GM12878 (cell line): ENCODE results near the gene HMGB1. TPM values are rescaled to one million over a fixed set of nuclear protein-coding genes. Genes with fewer than 3 reads are reported as not detected.

Experiments
- ATF7 ChIP-seq: fragments of 450-650 bp; IDR thresholded peaks from 2 replicates; pipeline ENCODE4 v1.6.1; 2016; ENCODE audit warnings: low read depth, mild to moderate bottlenecking
- ETV6 ChIP-seq, 2 experiments: fragments of 450-650 bp in 1 of 2; IDR thresholded peaks in 1 of 2; conservative IDR thresholded peaks in 1 of 2; 2 replicates each; pipeline ENCODE4 v1.6.1; 2014; ENCODE audit warnings: antibody characterized with exemption in 1 of 2, borderline replicate concordance in 1 of 2, low read depth in 1 of 2, mild to moderate bottlenecking in 1 of 2, moderate library complexity in 1 of 2
- GATAD2B ChIP-seq: fragments of 450-650 bp; conservative IDR thresholded peaks from 2 replicates; pipeline ENCODE4 v1.6.1; 2017; ENCODE audit warnings: low read depth, mild to moderate bottlenecking, moderate library complexity
- HCFC1 ChIP-seq: fragments of 150-350 bp; IDR thresholded peaks from 2 replicates; pipeline ENCODE4 v1.6.1; 2014; ENCODE audit warnings: low read length
- JUND ChIP-seq: IDR thresholded peaks from 2 replicates; pipeline ENCODE4 v1.6.1; 2012; ENCODE audit warnings: low read depth, mild to moderate bottlenecking, low read length, improper control_type of control experiment, moderate library complexity
- NFIC ChIP-seq: IDR thresholded peaks from 2 replicates; pipeline ENCODE4 v1.6.1; 2012; ENCODE audit warnings: low read depth, mild to moderate bottlenecking, inconsistent platforms, low read length, moderate library complexity
- RAD51 ChIP-seq: fragments of 450-650 bp; IDR thresholded peaks from 2 replicates; pipeline ENCODE4 v1.6.1; 2016; ENCODE audit warnings: moderate library complexity, mild to moderate bottlenecking, inconsistent platforms
- RUNX3 ChIP-seq: IDR thresholded peaks from 2 replicates; pipeline ENCODE4 v1.6.1; 2012; ENCODE audit warnings: low read length, inconsistent platforms
- SMC3 ChIP-seq: IDR thresholded peaks from 2 replicates; pipeline ENCODE4 v1.6.1; 2011; ENCODE audit warnings: low read length, improper control_type of control experiment, borderline replicate concordance
- TARDBP ChIP-seq: IDR thresholded peaks from 2 replicates; pipeline ENCODE4 v1.6.1; 2016; ENCODE audit warnings: borderline replicate concordance
- polyA plus RNA-seq, 11 experiments: library from polyadenylated mRNA; depleted of rRNA in 4 of 11; unstranded in 6 of 11; stranded (reverse) in 5 of 11; fragments of >200 nt; fragmentation: Nextera tagmentation in 4 of 11; fragmentation: Illumina TruSeq in 1 of 11; extraction: Ambion mirVana in 4 of 11; extraction: Trizol in 1 of 11; gene quantifications; 1 replicate in 1 of 11; 2 replicates in 10 of 11; pipeline versions ENCODE4 v1.2.1 to v1.2.3, GENCODE V29; 2011 to 2016; ENCODE audit warnings: inconsistent platforms in 2 of 11, missing spikeins in 2 of 11, low read depth in 1 of 11
- total RNA-seq, 4 experiments: library from RNA; depleted of rRNA in 3 of 4; stranded (reverse); fragments of >200 nt in 3 of 4; fragmentation: Illumina TruSeq in 1 of 4; extraction: Trizol in 1 of 4; gene quantifications; 2 replicates each; pipeline versions ENCODE4 v1.2.1 to v1.2.3, GENCODE V29; 2013 to 2021
- TF ChIP-seq, protein P1 (sequence below): fragments of 450-650 bp; conservative IDR thresholded peaks from 2 replicates; pipeline ENCODE4 v1.6.1; 2017; ENCODE audit warnings: mild to moderate bottlenecking, moderate library complexity
- TF ChIP-seq, protein P2 (sequence below): fragments of 450-650 bp; IDR thresholded peaks from 2 replicates; pipeline ENCODE4 v1.6.1; 2016; ENCODE audit warnings: mild to moderate bottlenecking, moderate library complexity, borderline replicate concordance
- TF ChIP-seq, protein P3 (sequence below): IDR thresholded peaks from 2 replicates; pipeline ENCODE4 v1.6.1; 2012; ENCODE audit warnings: low read length, inconsistent platforms
- TF ChIP-seq, protein P4 (sequence below): fragments of 450-650 bp; IDR thresholded peaks from 2 replicates; pipeline ENCODE4 v1.6.1; 2017; ENCODE audit warnings: mild to moderate bottlenecking, moderate library complexity

Gene HMGB1
- total and polyA plus RNA-seq, 10 of the 15 experiments (the other 5 are each of a cell fraction or from before 2014, with no cell fraction given), result 365 to 2,529 (median 1,396) TPM

DNA sequence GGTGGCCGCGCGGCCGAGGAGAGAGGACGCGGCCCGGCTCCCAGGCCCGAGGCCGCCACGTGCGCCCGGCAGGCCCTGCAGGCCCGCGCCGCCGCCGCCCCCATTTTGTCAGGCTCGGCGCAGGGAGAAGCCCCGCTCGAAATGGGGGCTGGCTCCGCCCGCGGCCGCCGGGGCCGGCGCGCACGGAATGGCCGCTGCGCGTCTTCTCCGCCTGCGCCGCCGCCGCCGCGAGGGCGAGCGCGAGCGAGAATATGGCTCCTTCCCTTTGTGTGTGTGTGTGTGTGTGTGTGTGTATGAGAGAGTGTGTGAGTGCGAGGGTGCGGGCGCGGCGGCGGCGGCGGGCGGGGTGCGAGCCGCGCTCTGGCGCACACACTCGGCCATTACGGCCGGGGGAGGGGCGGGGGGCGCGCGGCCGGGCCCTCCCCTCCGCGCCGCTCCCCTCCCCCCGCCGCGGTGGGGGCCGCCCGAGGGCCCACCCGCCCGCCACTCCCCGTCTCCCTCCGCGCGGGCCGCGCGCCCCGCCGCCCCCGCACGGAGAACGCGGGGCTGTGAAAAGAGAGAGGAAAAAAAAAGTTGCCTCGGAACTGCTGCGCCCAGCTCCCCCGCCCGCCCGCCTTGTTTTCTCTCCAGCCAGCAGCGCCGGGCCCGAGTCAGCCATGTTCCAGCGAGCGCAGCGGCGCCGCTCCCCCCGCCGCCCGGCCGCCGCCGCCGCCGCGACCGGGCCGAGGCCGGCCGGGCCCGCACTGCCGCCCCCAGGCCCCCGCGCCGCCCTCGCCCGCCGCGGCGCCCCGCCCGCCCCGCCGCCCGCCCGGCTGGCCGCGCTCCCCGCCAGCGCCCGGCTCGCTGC is 1.0 kb downstream of the HMGB1 start (continued):
- TF ChIP-seq HCFC1, result 0 out of 2 replicates have a peak, but pooled peaks have one; percentile 23
- TF ChIP-seq, protein P1, sequence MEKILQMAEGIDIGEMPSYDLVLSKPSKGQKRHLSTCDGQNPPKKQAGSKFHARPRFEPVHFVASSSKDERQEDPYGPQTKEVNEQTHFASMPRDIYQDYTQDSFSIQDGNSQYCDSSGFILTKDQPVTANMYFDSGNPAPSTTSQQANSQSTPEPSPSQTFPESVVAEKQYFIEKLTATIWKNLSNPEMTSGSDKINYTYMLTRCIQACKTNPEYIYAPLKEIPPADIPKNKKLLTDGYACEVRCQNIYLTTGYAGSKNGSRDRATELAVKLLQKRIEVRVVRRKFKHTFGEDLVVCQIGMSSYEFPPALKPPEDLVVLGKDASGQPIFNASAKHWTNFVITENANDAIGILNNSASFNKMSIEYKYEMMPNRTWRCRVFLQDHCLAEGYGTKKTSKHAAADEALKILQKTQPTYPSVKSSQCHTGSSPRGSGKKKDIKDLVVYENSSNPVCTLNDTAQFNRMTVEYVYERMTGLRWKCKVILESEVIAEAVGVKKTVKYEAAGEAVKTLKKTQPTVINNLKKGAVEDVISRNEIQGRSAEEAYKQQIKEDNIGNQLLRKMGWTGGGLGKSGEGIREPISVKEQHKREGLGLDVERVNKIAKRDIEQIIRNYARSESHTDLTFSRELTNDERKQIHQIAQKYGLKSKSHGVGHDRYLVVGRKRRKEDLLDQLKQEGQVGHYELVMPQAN, result peak; percentile 96
- TF ChIP-seq, protein P2, sequence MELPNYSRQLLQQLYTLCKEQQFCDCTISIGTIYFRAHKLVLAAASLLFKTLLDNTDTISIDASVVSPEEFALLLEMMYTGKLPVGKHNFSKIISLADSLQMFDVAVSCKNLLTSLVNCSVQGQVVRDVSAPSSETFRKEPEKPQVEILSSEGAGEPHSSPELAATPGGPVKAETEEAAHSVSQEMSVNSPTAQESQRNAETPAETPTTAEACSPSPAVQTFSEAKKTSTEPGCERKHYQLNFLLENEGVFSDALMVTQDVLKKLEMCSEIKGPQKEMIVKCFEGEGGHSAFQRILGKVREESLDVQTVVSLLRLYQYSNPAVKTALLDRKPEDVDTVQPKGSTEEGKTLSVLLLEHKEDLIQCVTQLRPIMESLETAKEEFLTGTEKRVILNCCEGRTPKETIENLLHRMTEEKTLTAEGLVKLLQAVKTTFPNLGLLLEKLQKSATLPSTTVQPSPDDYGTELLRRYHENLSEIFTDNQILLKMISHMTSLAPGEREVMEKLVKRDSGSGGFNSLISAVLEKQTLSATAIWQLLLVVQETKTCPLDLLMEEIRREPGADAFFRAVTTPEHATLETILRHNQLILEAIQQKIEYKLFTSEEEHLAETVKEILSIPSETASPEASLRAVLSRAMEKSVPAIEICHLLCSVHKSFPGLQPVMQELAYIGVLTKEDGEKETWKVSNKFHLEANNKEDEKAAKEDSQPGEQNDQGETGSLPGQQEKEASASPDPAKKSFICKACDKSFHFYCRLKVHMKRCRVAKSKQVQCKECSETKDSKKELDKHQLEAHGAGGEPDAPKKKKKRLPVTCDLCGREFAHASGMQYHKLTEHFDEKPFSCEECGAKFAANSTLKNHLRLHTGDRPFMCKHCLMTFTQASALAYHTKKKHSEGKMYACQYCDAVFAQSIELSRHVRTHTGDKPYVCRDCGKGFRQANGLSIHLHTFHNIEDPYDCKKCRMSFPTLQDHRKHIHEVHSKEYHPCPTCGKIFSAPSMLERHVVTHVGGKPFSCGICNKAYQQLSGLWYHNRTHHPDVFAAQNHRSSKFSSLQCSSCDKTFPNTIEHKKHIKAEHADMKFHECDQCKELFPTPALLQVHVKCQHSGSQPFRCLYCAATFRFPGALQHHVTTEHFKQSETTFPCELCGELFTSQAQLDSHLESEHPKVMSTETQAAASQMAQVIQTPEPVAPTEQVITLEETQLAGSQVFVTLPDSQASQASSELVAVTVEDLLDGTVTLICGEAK, result no peak
- TF ChIP-seq, protein P3, sequence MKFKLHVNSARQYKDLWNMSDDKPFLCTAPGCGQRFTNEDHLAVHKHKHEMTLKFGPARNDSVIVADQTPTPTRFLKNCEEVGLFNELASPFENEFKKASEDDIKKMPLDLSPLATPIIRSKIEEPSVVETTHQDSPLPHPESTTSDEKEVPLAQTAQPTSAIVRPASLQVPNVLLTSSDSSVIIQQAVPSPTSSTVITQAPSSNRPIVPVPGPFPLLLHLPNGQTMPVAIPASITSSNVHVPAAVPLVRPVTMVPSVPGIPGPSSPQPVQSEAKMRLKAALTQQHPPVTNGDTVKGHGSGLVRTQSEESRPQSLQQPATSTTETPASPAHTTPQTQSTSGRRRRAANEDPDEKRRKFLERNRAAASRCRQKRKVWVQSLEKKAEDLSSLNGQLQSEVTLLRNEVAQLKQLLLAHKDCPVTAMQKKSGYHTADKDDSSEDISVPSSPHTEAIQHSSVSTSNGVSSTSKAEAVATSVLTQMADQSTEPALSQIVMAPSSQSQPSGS, result no peak
- peak; percentile 97 for TF ChIP-seq GATAD2B
- TF ChIP-seq JUND, result no peak
- TF ChIP-seq SMC3, result no peak
- no peak for TF ChIP-seq NFIC
- 0 out of 4 replicates have a peak, but pooled peaks of 1 of the 2 experiments have one; percentile 39 for TF ChIP-seq ETV6 (conservative IDR thresholded peaks at IDR 0.05 in 1 of 2, IDR thresholded peaks at IDR 0.05 in 1 of 2; ENCODE audit: borderline replicate concordance in 1 of 2, low read depth in 1 of 2)
- TF ChIP-seq RUNX3, result no peak; the same call in 1 of the 2 replicates
- TF ChIP-seq RAD51, result no peak
- peak; percentile 46; the same call in 1 of the 2 replicates for TF ChIP-seq TARDBP
- TF ChIP-seq ATF7, result no peak
- TF ChIP-seq, protein P4, sequence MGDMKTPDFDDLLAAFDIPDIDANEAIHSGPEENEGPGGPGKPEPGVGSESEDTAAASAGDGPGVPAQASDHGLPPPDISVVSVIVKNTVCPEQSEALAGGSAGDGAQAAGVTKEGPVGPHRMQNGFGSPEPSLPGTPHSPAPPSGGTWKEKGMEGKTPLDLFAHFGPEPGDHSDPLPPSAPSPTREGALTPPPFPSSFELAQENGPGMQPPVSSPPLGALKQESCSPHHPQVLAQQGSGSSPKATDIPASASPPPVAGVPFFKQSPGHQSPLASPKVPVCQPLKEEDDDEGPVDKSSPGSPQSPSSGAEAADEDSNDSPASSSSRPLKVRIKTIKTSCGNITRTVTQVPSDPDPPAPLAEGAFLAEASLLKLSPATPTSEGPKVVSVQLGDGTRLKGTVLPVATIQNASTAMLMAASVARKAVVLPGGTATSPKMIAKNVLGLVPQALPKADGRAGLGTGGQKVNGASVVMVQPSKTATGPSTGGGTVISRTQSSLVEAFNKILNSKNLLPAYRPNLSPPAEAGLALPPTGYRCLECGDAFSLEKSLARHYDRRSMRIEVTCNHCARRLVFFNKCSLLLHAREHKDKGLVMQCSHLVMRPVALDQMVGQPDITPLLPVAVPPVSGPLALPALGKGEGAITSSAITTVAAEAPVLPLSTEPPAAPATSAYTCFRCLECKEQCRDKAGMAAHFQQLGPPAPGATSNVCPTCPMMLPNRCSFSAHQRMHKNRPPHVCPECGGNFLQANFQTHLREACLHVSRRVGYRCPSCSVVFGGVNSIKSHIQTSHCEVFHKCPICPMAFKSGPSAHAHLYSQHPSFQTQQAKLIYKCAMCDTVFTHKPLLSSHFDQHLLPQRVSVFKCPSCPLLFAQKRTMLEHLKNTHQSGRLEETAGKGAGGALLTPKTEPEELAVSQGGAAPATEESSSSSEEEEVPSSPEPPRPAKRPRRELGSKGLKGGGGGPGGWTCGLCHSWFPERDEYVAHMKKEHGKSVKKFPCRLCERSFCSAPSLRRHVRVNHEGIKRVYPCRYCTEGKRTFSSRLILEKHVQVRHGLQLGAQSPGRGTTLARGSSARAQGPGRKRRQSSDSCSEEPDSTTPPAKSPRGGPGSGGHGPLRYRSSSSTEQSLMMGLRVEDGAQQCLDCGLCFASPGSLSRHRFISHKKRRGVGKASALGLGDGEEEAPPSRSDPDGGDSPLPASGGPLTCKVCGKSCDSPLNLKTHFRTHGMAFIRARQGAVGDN, result peak; percentile 96
